Prostate gland (tissue), 2 donors: ENCODE data around the gene MSI1. TPM values are rescaled to one million over a fixed set of nuclear protein-coding genes. Genes with fewer than 3 reads are reported as not detected.
A peak's percentile ranks its signal among the peaks of the same experiment; 100 is the strongest.

ENCODE experiments used
- DNase-seq: peaks from one replicate; pipeline ENCODE4 v3.0.0-alpha.2; 2019; ENCODE audit warnings: low spot score
- H3K27ac ChIP-seq, 2 donors: fragments of 200-600 bp; sonication (generic); 2 replicates each; pipeline ENCODE4 v1.5.1; 2017 to 2019
- H3K27me3 ChIP-seq: fragments of 200-600 bp; sonication (generic); replicated peaks from 2 replicates; pipeline ENCODE4 v1.5.1; 2019; ENCODE audit not compliant: insufficient read depth
- H3K36me3 ChIP-seq, 2 donors: fragments of 200-600 bp; sonication (generic); 1 replicate in 1 of 2; 2 replicates in 1 of 2; pipeline versions ENCODE4 v1.5.1 to v1.8.1; 2017 to 2019
- H3K4me1 ChIP-seq: fragments of 200-600 bp; sonication (generic); replicated peaks from 2 replicates; pipeline ENCODE4 v1.5.1; 2019
- H3K4me3 ChIP-seq, 2 donors: fragments of 200-600 bp; sonication (generic); 2 replicates each; pipeline ENCODE4 v1.5.1; 2017 to 2019
- H3K9me3 ChIP-seq: fragments of 200-600 bp; sonication (generic); 2 replicates; pipeline ENCODE4 v1.5.1; 2017
- POLR2A ChIP-seq: fragments of 450-650 bp; IDR thresholded peaks from one replicate; pipeline ENCODE4 v1.6.1; 2016; ENCODE audit warnings: antibody characterized with exemption, mild to moderate bottlenecking
- POLR2AphosphoS5 ChIP-seq: sonication (generic); formaldehyde crosslinking; IDR thresholded peaks from one replicate; pipeline ENCODE4 v1.6.1; 2017; ENCODE audit warnings: antibody characterized with exemption
- WGBS: methylation state at CpG from one replicate; pipeline ENCODE4 v1.1.5; 2018; 5-methylcytosine and 5-hydroxymethylcytosine counted together
- intact Hi-C: fragments of 100-400 bp; cut with DNase I; formaldehyde crosslinking; loops from one replicate; pipeline ENCODE4 v1.14.2; 2022
- total RNA-seq, 2 donors: library from RNA; depleted of rRNA; stranded (reverse); fragments of >200 nt; gene quantifications; one replicate each; pipeline ENCODE4 v1.1.0, GENCODE V29; 2016
- TF ChIP-seq, protein P1 (sequence below), 4 experiments: fragments of 200-600 bp in 2 of 4; fragments of 450-650 bp in 2 of 4; sonication (generic) in 2 of 4; IDR thresholded peaks; 1 replicate in 3 of 4; 2 replicates in 1 of 4; pipeline ENCODE4 v1.5.1; 2016 to 2019; ENCODE audit warnings: antibody characterized with exemption in 4 of 4, mild to moderate bottlenecking in 2 of 4, moderate library complexity in 2 of 4

MSI1 gene
- total RNA-seq, 2 donors from 2014 or later = 1.7 to 8.2 TPM

DNA sequence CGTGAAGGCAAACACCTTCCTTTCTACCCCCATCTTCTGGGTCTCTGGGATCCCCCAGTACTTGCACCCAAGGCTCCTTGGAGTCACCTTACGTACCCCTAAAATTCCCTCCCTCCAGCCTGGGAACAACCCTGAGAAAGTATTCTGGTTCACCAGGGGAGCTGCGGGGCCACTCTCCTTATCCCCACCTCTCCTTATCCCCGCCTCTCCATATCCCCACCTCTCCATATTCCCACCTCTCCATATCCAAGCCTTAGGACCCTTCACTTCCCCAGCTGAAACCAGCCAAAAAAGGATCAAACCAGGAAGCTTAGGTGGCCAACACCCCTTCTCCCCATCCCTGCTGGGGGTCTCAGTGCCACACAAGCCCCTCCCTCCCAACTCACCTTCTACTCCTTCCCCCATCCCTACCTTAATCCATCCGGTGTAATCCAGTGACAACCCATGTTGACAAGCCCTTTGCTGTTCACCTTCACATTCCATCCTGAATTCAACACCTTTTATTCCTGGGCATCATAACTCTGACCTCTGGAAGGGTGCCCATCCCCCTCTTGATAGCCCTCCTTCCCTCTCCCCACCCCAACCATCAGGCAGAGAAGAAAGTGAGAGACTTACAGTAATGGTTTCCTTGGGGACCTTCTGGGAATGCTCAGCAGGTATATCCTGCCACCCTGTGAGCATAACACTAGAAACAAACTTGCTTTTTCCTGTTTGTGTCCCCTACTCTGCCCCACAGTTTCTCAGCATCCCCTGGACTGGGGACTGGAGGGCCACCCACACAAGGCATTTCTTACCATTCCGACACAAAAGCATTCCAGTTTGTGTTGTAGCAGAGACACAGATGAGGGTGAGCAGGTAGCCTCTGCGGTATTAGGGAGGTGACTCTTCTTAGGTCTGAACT is 1.6 kb upstream of the MSI1 start:
- TF ChIP-seq POLR2A = no peak
- no peak for TF ChIP-seq POLR2AphosphoS5
- TF ChIP-seq, protein P1, sequence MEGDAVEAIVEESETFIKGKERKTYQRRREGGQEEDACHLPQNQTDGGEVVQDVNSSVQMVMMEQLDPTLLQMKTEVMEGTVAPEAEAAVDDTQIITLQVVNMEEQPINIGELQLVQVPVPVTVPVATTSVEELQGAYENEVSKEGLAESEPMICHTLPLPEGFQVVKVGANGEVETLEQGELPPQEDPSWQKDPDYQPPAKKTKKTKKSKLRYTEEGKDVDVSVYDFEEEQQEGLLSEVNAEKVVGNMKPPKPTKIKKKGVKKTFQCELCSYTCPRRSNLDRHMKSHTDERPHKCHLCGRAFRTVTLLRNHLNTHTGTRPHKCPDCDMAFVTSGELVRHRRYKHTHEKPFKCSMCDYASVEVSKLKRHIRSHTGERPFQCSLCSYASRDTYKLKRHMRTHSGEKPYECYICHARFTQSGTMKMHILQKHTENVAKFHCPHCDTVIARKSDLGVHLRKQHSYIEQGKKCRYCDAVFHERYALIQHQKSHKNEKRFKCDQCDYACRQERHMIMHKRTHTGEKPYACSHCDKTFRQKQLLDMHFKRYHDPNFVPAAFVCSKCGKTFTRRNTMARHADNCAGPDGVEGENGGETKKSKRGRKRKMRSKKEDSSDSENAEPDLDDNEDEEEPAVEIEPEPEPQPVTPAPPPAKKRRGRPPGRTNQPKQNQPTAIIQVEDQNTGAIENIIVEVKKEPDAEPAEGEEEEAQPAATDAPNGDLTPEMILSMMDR (IDR thresholded peaks at IDR 0.05) = no peak
- Histone ChIP-seq H3K4me3 (no peak overlapping the region), H3K27ac (no peak overlapping the region), H3K36me3 (no peaks in the 10 kb centered on the region), H3K27me3 (no peaks in the 10 kb centered on the region), H3K4me1 (peaks cover 7% of the 10 kb centered on the region), H3K9me3 (no peaks in the 10 kb centered on the region)
- intact Hi-C loops = no loop called here
- 51% methylated on average over 7 of the region's 7 CpGs for WGBS
- DNase-seq = no peak

DNA sequence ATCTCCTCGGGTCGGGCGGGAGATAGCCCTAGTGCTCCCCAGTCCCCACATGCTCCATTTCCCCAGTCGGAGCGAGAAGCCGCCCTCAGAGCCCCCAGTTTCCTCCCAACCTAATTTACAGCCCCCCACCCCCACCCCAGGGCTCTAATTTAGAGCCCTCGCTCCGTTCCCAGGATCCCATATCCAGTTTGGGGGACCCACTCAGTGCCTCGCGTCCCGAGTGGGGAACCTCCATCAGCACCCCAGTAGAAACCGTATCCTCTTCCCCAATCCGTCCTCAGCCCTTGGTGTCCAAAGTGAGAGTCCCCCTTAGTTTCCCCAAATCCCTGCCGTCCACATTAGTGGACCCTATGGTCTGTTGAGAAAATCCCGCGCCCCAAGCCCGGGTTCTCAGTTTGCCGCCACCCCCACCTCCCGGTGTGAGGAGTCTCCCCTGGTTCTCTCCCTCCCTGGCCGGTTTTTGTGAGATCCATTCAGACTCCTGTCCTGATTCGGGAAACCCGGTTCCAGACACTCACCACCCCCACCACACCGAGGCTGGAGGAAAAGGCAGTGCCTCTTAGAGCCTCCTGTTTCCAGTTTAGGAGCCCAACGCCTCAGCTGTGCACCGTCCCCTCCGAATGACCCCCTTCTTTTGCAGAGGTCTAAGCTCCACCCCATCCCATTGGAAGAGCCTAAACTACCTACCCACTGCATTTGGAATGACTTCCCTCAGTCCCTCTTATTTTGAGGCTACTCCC is 809 bp upstream of the MSI1 start:
- H3K4me1 ChIP-seq = peaks cover 7% of the 10 kb centered on the region
- no peak for DNase-seq
- H3K9me3 ChIP-seq = no peaks in the 10 kb centered on the region
- TF ChIP-seq, protein P1 (IDR thresholded peaks at IDR 0.05) = no peak
- no peak for TF ChIP-seq POLR2A
- TF ChIP-seq POLR2AphosphoS5 = no peak
- 2% methylated on average over 26 of the region's 26 CpGs for WGBS
- intact Hi-C loops = no loop called here
- peak overlapping the region in 1 of 2 donors; percentile 46 for H3K27ac ChIP-seq
- no peaks in the 10 kb centered on the region for H3K36me3 ChIP-seq
- H3K27me3 ChIP-seq = no peaks in the 10 kb centered on the region
- peak overlapping the region; percentile 60 to 65 for H3K4me3 ChIP-seq

DNA sequence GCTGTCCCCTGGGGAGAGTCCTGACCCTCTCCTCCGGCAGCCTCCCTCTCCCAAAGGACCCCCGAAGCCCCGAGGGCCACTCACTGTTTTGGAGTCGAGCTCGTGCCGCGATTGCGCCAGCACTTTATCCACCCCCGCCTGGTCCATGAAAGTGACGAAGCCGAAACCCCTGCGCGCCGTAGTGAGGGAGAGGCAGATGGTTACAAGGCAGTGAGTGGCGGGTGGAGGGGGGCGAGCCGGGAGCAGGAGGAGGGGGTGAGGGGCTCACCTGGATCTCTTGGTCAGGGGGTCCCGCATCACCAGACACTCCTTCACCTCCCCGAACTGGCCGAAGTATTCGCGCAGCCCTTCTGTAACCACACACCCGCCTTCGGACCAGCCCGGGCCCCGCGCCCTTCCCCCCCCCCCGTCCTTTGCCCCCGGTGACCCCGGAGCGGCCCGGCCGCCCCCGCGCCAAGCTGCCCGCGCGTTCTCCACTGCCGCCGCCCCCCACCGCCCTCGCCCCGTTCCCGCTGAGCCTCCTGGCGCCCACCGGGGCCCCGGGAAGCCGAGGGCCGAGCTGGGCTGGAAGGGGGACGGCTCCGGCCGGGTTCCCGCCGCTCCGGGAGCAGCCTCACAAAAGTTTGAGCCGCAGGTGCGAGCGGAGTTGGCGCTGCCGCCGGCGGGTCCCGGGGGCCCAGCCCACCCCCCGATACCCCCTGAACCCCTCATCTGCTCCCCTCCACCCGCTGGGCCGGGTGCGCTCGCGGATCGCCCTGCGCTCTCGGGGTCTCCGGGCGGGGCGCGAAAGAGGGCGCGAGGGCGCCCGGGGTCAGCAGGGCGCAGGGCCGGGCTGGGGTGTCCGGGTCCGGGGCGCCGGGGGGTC is 808 bp downstream of the MSI1 start:
- TF ChIP-seq, protein P1 (IDR thresholded peaks at IDR 0.05) = no peak
- TF ChIP-seq POLR2A (no peak), POLR2AphosphoS5 (no peak)
- Histone ChIP-seq H3K9me3 (no peaks in the 10 kb centered on the region), H3K4me1 (peaks cover 7% of the 10 kb centered on the region), H3K4me3 (peak overlapping the region; percentile 60 to 65), H3K27ac (peak overlapping the region; percentile 29 to 60), H3K27me3 (no peaks in the 10 kb centered on the region), H3K36me3 (no peaks in the 10 kb centered on the region)
- intact Hi-C loops = no loop called here
- WGBS = 5% methylated on average over 27 of the region's 86 CpGs
- no peak for DNase-seq

DNA sequence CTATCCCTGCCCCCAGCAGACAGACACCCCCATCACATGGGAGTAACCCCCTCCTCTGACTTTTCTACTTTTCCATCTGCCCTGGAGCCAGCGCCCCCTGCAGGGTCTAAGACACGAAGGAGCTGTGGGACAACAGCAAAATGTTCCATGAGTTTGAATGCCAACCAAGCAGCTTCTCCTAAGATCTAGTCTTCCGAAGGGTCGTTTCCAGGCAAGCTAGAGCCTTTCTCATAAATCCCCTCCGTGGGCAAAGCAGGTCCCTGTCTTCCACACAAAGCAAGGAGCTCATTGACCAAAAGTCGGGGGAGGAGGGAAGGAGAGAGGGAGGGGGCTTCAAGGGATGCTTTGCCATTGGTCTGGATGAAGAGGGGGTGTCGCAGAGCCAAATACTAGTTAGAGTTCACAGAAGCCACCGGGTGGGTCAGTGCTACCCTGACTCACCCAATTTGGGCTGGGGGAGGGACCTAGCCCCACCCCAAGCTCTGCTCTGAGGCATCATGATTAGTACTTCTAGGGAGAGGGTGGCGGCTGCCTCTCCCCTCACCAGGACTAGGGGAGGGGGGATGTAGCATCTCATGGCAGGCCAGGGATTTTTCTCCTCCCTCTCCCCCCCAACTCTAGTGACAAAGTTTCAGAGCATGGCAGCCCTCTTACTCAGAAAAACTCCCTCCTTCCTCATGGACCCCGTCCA is 1.6 kb downstream of the MSI1 start:
- Histone ChIP-seq H3K27ac (peak overlapping the region; percentile 29 to 60), H3K4me1 (peaks cover 7% of the 10 kb centered on the region), H3K27me3 (no peaks in the 10 kb centered on the region), H3K36me3 (no peaks in the 10 kb centered on the region), H3K4me3 (peak overlapping the region; percentile 60 to 65), H3K9me3 (no peaks in the 10 kb centered on the region)
- TF ChIP-seq POLR2A = no peak
- TF ChIP-seq, protein P1 (IDR thresholded peaks at IDR 0.05) = peak in 3 of 4 experiments; percentile 19 to 23 (median 21)
- WGBS = 37% methylated on average over 10 of the region's 10 CpGs
- intact Hi-C loops = no loop called here
- DNase-seq = no peak
